Body of pancreas (tissue), 4 donors: ENCODE measurements around the gene SLIT2.

Source experiments
- CTCF ChIP-seq, 7 experiments: fragments of 450-650 bp in 4 of 7; fragments of 200-600 bp in 3 of 7; sonication (generic) in 3 of 7; IDR thresholded peaks; one replicate each; pipeline ENCODE4 v1.5.1; 2016 to 2019; ENCODE audit warnings: antibody characterized with exemption in 7 of 7
- POLR2A ChIP-seq, 3 donors: fragments of 450-650 bp; IDR thresholded peaks; one replicate each; pipeline ENCODE4 v1.6.1; 2016; ENCODE audit warnings: antibody characterized with exemption in 3 of 3, mild to moderate bottlenecking in 2 of 3

- TF ChIP-seq CTCF (IDR thresholded peaks at IDR 0.05): no peak
- no peak for TF ChIP-seq POLR2A (IDR thresholded peaks at IDR 0.05)
Measured at GRCh38 chr4:20203508-20203907, 48.2 kb upstream of the SLIT2 start.
